GM19099 (cell line): ENCODE data around the gene FAR1.

Experiments
- POLR2A ChIP-seq: IDR thresholded peaks from 3 replicates; pipeline ENCODE4 v1.6.1; 2011; ENCODE audit warnings: low read depth; ENCODE audit not compliant: insufficient read length; ENCODE audit errors: extremely low read depth

Gene FAR1, protein sequence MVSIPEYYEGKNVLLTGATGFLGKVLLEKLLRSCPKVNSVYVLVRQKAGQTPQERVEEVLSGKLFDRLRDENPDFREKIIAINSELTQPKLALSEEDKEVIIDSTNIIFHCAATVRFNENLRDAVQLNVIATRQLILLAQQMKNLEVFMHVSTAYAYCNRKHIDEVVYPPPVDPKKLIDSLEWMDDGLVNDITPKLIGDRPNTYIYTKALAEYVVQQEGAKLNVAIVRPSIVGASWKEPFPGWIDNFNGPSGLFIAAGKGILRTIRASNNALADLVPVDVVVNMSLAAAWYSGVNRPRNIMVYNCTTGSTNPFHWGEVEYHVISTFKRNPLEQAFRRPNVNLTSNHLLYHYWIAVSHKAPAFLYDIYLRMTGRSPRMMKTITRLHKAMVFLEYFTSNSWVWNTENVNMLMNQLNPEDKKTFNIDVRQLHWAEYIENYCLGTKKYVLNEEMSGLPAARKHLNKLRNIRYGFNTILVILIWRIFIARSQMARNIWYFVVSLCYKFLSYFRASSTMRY

DNA sequence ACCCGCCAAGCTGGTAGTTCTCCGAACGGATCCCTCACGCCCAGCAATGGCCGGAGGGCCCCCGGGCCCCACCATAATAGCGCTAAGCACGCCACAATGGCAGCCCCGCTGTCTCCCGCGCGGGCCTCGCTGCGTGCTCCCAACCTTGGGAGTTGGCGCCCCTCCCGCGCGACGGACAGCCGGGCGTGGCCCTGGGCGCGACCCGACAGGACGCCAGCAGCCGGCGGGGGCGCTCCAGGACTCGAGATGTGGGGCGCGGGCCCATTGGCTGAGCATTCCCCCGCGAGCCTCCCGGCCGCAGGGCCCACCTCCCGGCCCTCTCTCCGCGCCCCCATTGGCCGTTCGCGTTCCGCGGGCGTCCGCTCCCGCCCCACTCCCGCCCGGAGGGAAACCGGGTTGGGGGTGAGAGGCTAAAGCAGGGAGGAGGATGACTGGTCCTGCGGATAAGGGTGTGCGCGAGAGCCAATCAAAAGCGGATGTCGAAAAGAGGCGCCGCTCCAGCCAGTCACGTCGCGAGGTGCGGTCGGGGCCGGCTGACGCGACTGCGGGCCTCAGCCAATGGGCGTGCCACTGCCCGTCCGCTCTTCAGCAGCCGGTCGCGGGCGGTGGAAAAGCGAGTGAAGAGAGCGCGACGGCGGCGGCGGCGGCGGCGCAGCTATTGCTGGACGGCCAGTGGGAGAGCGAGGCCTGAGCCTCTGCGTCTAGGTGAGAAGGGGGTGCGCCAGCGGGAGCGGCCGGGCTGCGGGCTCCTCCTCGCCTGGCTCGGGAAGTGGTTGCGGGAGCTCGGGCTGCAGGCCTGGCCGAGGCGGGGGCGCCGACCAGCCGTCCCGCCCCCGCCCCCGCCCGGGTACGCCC lies at the start of gene FAR1:
TSS of gene FAR1 (plus strand) at position 567 of the 855 bp plus-strand sequence. CDS start 26,098 bp downstream, outside the sequence.
- peak; percentile 69 for TF ChIP-seq POLR2A

DNA sequence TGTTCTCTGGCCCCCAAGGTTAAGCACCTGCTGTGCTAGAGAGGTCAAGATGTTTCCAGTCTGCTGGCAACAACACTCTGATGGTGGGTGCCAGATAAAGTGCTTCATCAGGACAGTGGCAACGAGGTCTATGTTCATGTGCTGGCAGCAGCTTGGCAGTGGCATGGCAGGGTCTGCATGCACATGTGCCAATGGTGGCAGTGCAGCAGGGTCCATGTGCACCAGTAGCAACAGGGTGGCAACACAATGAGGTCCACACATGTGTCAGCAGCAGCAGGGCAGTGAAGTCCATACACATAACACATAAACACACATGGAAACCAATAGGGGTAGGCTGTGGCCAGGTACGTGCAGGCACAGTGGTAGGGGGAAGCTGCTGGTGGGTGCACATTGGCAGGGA lies 48.4 kb upstream of the FAR1 start:
- TF ChIP-seq POLR2A = no peak

DNA sequence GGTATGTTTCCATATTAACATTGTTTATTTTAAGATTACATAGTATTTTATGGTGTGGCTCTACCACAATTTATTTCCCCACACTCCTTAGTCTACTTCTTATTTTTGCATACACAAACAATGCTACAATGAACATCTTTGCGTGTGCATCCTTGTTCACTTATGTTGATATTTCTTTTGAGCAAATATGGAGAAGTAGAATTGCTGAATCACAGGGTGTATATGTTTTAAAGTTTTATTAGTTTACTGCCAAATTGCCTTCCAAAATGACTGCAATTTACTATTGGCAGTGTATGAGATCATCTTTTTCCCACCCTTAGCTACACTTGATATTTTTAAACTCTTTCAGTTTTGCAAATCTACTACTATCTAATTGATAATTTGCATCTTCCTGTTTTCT lies 38.7 kb upstream of the FAR1 start:
- TF ChIP-seq POLR2A = no peak

DNA sequence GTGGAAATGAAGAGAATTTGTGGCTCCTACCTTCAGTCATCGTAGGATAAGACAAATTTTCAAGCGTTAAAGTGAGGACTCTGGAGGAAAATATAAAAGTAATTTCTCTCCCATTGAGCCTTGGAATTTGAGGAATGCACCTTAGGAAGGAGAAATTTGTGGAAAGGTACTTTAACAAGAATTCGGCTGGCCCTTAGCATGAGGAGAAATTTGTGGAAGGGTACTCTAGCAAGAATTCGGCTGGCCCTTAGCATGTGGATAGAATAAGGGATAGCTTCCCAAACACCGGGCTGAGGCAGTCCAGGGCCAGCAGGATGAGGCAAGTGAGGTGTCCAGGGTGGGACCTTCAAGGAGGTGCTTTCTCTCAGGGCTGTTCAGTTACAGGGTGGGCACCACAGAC lies 33.2 kb upstream of the FAR1 start:
- TF ChIP-seq POLR2A = no peak

DNA sequence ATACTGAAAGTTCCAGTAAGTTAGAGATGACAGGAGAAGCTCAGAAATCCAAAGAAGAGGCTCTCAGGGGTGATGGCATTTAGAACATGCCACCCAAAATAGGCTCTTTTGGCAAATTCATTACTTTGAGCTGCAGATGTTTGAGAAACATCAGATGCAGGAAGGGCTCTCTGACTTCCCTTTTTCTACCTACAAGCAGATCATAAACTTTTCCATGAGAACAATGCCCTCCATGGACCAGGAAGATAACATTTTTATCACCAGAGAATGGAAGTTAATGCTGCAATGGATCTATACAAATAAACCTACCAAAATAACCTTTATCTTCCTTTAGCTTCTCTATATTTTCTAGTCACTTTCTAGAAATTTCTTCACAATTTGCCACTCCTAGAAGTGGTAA lies 32.7 kb upstream of the FAR1 start:
- no peak for TF ChIP-seq POLR2A

DNA sequence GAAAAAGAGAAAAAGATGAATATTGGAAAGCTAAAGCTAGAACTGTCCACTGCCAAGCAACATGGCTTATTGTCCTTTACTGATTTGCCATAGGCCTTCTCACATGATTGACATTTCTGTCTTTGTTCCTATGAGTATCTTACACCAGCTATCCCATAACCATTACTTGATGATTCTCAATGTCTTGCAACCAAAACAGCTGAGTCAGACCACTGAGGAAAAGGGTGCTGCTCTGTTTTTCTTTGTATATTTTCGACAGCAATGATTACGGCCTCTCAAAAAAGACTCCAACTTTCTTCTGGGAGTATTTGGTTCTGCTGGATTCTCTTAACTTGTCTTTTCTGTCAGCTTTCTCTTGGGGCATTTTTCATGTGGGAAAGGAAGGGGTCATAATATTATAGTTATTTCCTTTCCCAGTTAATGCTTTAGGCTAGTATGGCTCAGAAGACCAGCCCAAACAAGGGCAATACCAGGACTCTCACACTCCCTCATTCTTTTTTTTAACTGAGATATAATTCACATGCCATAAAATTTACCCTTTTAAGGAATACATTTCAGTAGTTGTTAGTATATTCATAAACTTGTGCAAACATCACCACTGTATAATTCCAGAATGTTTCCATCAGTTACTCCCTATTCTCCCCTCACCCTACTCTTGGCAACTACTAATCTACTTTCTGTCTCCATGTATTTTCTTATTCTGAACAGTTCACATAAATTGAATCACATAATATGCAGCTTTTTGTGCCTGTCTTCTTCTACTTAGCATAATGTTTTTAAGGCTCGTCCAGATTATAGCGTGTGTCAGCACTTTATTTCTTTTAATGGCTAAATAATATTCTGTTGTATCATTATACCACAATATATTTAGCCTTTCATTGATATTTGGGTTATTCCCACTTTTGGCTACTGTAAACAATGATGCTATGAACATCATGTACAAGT lies 31.1 kb upstream of the FAR1 start:
- TF ChIP-seq POLR2A = no peak

DNA sequence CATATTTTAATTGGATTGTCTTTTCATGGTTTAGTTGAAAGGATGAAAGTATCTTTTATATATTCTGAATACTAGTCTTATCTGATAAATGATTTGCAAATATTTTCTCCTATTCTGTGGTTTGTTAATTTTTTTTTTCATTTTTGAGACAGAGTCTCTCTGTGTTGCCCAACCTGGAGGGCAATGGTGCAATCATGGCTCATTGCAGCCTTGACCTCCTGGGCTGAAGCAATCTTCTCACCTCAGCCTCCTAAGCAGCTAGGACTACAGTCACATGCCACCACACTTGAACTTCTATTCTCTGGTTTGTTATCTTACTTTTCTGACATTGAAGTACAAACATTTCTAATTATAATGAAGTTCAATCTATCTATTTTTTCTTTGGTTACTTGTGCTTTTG lies 30.0 kb upstream of the FAR1 start:
- TF ChIP-seq POLR2A = no peak

DNA sequence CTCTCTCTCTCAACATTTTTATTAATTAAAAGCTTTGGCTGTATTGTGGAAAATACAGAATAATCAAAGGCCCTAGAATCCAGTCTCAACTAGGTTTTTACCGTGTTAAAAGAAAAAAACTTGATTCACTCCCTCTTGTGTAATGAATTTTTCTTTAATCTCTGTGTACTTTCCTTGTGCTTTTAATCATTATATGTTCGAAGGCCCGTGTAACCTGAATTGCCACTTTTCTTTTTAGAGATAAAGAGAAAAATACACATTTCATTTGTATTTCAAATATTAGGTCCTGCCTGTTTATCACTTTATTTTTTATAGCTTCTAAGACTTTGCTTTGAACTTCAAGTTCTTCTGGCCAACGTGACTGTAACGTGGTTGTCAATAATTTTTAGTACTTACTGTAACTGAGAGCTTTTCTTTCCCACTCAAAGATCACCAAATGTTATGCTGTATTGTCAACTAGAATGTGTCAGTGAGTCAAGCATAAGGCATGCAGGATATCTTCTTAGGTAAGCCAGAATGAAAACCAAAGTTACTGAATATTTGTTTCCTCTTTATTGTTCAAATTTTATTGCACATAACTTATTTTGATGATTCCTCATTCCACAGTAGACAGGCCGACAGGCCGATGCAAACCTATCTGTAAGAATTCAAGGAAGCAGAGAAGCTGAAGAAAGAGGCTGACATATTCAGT lies 23.3 kb upstream of the FAR1 start:
- no peak for TF ChIP-seq POLR2A

DNA sequence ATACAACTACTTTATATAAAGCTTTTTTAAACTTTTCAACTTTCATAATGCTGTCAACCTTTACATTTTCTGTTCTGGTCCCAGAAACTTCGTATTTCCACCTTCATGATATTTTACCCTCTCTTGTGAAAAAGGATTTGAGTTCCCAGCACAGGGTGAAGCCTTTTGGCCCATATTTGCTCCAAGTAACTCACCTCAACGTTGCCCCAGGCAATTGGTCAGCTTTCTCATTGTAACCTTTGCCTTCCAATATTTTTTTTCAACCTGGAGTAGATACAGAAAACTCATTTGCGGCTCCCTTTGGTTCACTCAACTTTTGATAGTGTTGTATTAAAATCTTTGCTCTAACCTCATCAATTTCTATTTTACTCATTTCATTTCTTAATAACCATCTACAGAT lies 21.1 kb upstream of the FAR1 start:
- no peak for TF ChIP-seq POLR2A

DNA sequence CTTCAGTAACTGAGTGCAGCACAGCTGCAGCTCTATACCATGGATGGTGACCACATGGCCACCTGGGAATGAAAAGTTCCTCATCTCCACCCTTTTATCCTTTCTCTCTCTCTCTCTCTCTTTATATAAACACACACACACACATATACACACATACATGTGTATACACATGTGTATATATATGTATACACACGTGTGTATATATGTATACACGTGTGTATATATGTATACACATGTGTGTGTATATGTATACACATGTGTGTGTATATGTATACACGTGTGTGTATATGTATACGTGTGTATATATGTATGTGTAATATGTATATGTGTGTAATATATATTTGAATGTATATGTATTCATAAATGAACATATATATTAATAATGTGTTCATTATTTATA lies 18.8 kb upstream of the FAR1 start:
- no peak for TF ChIP-seq POLR2A

DNA sequence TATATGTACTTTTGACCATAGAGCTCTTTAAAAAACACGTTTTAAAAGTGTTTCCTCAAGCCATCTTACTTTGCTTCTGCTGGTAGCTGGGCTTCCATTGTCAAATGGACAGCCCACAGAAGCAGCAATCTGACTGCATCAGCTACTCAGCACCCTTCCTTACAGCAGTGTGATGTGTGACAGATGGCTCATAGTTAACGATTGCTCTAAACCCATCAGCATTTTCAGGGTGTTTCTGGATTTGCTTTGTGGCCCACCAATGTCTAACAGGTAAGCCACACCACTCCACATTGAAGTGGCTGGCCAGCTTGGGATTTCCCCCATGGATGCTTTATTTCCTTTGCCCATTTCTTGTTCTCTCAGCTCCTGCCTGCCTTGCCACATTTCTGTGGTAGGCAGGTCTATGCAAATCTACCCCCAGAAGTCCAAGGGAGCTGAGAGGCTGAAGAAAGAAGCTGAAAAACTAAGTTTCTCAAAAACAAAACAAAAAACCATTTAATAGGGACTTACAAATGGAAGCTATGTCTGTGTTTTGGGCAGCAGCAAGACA lies 7.3 kb upstream of the FAR1 start:
- TF ChIP-seq POLR2A = no peak

DNA sequence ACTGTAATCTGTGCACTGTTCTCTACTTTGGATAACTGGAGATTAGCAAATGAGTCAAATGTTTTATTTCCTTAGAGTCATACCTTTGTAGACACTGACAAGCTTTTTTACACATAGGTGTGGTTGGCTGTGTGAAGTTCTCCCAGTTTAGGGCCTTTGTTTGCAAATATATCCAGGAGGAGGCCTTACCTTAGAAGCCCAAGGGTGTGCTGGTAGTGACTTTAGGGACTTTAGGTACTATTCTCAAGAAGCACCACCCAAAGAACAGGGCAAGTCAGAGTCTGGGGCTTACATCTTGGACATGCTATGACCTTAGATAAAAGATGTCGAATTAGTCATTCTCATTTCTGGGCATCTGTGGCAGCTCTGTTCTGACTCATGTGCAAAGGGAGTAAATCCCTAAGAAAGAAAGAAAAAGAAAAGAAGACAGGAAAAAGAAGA lies 4.8 kb upstream of the FAR1 start:
- TF ChIP-seq POLR2A = no peak

DNA sequence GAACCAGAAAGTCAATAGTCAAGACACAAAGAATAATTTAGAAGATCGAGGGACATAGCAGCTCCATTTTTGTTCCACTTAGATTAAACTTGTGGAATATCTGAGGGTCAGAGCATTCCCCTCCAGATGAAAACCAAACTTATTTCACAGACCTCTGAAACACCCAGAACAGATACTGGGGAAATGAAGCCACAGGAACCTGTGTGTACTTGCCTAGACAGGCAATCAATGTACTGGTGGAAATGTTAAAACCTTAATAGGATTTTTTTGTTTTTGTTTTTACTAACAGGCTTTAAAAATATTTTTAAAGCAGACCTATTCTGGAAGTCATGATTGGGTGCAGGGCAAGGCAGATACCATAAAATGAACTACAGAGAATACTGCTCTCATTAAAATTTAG lies 4.1 kb upstream of the FAR1 start:
- TF ChIP-seq POLR2A = no peak

DNA sequence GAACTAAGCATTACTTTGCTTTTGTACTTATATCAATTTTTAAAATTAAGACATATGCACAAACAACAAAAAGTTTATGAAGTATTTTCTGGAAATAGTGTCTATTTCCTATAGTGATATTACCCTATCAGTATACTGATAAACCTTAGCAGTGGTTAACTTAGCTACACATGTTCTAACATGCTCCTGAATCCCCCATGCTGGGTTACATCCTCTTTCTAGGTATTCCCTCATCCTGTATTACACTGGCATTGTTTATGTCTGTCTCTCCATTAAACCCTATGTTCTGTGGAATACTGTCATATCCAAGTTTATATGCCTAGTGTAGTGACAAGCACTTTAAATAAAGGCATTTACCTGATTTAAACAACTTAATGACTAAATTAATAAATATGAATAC lies 1.8 kb upstream of the FAR1 start:
- no peak for TF ChIP-seq POLR2A
